Type B pancreatic cell (in vitro differentiated cells): Measurements from ENCODE around the gene ICE2. TPM values are rescaled to one million over a fixed set of nuclear protein-coding genes. Genes with fewer than 3 reads are reported as not detected.

Experiments used
- DNase-seq: peaks from one replicate; pipeline ENCODE4 v3.0.0; 2021; ENCODE audit warnings: mixed read lengths; ENCODE audit not compliant: unreplicated experiment; ENCODE audit errors: extremely low spot score
- H3K27ac Mint-ChIP-seq: 2 replicates; pipeline ENCODE4 v1.8.0; 2021; ENCODE audit warnings: mild to moderate bottlenecking, mixed read lengths
- H3K27me3 Mint-ChIP-seq: 2 replicates; pipeline ENCODE4 v1.8.0; 2021; ENCODE audit warnings: mixed read lengths
- H3K36me3 Mint-ChIP-seq: 2 replicates; pipeline ENCODE4 v1.8.0; 2021; ENCODE audit warnings: mixed read lengths
- H3K4me1 Mint-ChIP-seq: one replicate; pipeline ENCODE4 v1.8.0; 2021; ENCODE audit warnings: mixed read lengths; ENCODE audit not compliant: unreplicated experiment
- H3K4me3 Mint-ChIP-seq: 2 replicates; pipeline ENCODE4 v1.8.0; 2021; ENCODE audit warnings: mild to moderate bottlenecking, mixed read lengths
- H3K9me3 Mint-ChIP-seq: 2 replicates; pipeline ENCODE4 v1.8.0; 2021; ENCODE audit warnings: mixed read lengths
- total RNA-seq: library from RNA; stranded (reverse); gene quantifications from 2 replicates; pipeline ENCODE4 v1.2.1, GENCODE V29; 2021; ENCODE audit warnings: low replicate concordance
- TF ChIP-seq, protein P1 (sequence below): fragments of 200-600 bp; sonication (generic); conservative IDR thresholded peaks from 2 replicates; pipeline ENCODE4 v1.5.0; 2021; ENCODE audit warnings: antibody characterized with exemption, mild to moderate bottlenecking

ICE2 gene
- total RNA-seq, 1 donor from 2014 or later = 67.1 TPM

DNA sequence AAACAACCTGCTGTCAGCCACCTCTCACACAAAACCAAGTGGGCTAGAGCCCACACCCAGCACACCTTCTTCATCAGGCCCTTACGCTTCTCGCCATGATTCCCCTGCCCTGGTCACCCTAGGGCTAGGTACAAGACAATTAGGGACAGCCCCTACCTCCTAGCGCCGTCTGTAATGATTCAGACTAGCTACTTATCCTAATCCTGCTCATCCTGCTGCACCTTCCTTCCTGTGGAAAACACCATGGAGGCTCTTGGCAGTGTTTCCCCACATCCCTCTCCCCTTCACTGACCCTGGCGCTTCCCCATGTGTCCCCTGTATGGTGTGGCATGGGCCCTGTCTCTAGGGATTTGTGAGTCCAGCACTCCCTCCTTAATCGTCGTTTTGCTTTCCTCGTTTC is 39.6 kb upstream of the ICE2 start:
- Mint-ChIP-seq H3K9me3 (no peaks in the 10 kb centered on the region), H3K4me3 (no peak overlapping the region), H3K4me1 (peaks cover 18% of the 10 kb centered on the region), H3K36me3 (no peaks in the 10 kb centered on the region), H3K27me3 (no peaks in the 10 kb centered on the region), H3K27ac (no peak overlapping the region)
- no peak for DNase-seq
- TF ChIP-seq, protein P1, sequence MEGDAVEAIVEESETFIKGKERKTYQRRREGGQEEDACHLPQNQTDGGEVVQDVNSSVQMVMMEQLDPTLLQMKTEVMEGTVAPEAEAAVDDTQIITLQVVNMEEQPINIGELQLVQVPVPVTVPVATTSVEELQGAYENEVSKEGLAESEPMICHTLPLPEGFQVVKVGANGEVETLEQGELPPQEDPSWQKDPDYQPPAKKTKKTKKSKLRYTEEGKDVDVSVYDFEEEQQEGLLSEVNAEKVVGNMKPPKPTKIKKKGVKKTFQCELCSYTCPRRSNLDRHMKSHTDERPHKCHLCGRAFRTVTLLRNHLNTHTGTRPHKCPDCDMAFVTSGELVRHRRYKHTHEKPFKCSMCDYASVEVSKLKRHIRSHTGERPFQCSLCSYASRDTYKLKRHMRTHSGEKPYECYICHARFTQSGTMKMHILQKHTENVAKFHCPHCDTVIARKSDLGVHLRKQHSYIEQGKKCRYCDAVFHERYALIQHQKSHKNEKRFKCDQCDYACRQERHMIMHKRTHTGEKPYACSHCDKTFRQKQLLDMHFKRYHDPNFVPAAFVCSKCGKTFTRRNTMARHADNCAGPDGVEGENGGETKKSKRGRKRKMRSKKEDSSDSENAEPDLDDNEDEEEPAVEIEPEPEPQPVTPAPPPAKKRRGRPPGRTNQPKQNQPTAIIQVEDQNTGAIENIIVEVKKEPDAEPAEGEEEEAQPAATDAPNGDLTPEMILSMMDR = no peak

DNA sequence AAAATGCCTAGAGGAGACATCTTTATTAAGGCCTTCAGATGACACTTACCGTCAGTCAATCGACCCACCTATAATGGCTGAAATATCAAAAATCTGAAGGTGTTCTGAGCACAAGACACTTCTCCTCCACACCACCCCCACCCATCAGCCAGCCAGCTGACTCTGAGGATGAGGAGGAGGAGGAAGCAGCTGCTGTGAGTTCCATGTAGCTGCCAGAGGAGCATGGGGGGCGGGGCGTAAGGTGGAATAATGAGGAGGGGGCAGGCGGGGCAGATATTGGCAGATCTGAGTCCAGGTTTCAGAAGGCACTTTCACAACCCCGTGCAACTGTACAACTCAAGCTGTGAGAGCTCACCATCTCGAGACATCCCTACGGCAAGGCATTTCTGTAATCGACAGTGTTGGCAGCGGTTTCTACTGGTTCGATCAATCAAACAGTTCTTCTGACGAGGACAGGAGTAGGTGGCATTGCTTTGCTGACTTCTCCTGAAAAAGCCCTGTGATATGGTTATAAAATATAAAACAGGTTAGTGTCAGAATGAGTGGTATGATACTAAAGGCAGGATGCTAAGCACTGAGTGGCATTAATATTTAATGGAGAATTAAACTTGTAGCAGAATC is 35.4 kb upstream of the ICE2 start:
- no peak for DNase-seq
- Mint-ChIP-seq H3K4me3 (no peak overlapping the region), H3K9me3 (no peaks in the 10 kb centered on the region), H3K27me3 (no peaks in the 10 kb centered on the region), H3K36me3 (no peaks in the 10 kb centered on the region), H3K27ac (no peak overlapping the region), H3K4me1 (peaks cover 2% of the 10 kb centered on the region)
- TF ChIP-seq, protein P1 = no peak

DNA sequence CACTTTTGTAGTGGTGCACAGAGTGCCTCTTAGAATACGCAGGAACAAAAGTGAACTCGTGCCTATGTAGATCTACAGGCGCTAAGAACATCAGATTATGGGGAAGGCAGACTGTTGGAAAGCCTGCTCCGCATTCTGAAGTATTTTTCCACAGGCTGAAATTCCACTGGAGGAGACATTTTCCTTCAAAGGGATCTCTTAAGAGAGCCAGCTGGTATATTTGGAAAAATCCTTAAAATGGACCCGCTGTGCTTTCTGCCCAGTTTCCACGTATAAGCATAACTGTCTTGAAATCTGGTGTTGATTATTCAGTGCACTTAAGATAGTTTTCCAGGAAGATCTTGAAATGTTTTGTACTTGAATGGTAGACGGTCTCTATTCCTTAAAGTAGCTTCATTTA is 34.7 kb upstream of the ICE2 start:
- Mint-ChIP-seq H3K4me1 (no peaks in the 10 kb centered on the region), H3K27ac (no peak overlapping the region), H3K36me3 (no peaks in the 10 kb centered on the region), H3K9me3 (no peaks in the 10 kb centered on the region), H3K27me3 (no peaks in the 10 kb centered on the region), H3K4me3 (no peak overlapping the region)
- DNase-seq = no peak
- TF ChIP-seq, protein P1 = no peak

GRCh38 chr15:60512937-60513336 is 34.0 kb upstream of the ICE2 start:
- Mint-ChIP-seq H3K4me1 (no peaks in the 10 kb centered on the region), H3K36me3 (no peaks in the 10 kb centered on the region), H3K27ac (no peak overlapping the region)

DNA sequence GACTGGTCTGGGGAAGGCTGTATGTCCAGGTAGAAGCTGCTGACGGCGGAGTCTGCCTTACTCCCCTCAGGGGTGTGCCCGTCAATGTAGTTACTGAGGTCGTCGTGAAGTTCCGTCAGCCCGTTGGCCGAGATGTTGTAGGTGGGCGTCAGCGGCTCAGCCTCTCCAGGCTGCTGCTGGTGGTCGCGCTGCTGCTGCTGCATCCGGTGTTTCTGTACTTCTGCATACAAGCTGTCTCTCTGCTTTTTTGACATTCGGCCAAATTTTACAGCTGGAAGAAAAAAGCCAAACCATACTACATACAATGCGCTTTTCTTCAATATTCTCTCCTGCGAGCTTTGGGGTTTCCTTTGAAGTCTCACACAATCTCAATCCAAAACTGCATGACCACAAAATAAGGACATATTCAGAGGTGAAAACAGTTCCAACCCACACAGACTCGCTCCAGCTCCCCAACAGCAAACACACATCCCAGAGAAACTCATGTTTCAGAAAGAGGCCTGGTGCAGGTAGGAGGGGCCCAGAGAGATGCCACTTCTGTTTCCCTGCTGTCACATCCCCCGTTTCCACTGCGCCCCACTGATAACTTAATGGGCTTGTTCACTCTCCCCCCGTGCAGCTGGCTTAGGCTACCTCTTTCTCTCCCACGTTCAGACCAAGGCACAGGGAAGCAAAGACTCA is 32.5 kb upstream of the ICE2 start:
- no peak overlapping the region for H3K4me3 Mint-ChIP-seq
- H3K27ac Mint-ChIP-seq = no peak overlapping the region
- TF ChIP-seq, protein P1 = no peak
- no peak for DNase-seq
- H3K27me3 Mint-ChIP-seq = no peaks in the 10 kb centered on the region
- no peaks in the 10 kb centered on the region for H3K9me3 Mint-ChIP-seq
- H3K4me1 Mint-ChIP-seq = peaks cover 3% of the 10 kb centered on the region
- H3K36me3 Mint-ChIP-seq = no peaks in the 10 kb centered on the region

More at GRCh38 chr15:60512937-60513336, 34.0 kb upstream of the ICE2 start:
- Mint-ChIP-seq H3K27me3 (no peaks in the 10 kb centered on the region), H3K9me3 (no peaks in the 10 kb centered on the region), H3K4me3 (no peak overlapping the region)
- TF ChIP-seq, protein P1 = no peak
- DNase-seq = no peak
